ENCODE data around the gene AXL.

DNA sequence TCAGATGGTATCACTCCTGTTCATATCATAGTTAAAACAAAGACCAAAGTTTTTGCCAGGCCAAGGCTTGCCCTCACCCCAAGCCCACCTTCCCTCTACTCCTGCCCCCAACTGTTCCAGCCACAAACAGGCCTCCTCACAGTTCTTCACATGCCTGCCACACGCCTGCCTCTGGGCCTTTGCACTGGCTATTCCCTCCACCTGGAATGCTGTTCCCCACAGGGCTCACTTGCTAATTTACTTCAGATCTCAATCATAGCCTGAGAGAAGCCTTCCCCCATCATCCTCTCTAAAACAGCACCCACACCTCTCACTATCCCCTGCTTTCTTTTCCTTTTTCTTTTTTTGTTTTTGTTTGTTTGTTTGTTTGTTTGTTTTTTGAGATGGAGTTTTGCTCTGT lies 4.9 kb upstream of the AXL start:
- no peak for TF ChIP-seq CTCF (conservative IDR thresholded peaks at IDR 0.05)
- no peak for TF ChIP-seq EZH2 (IDR thresholded peaks at IDR 0.05; ENCODE audit: low read depth)
